Tibial artery (tissue), 4 donors: ENCODE results near the gene TMEM79.
A peak's percentile ranks its signal among the peaks of the same experiment; 100 is the strongest.

Experiments
- DNase-seq, 2 donors: peaks; one replicate each; pipeline ENCODE4 v3.0.0-alpha.2; 2019
- H3K27ac ChIP-seq, 2 donors: fragments of 200-600 bp; sonication (generic) in 1 of 2; 1 replicate in 1 of 2; 2 replicates in 1 of 2; pipeline ENCODE4 v1.5.1; 2018 to 2019; ENCODE audit warnings: mild to moderate bottlenecking in 1 of 2
- H3K27me3 ChIP-seq, 2 donors: fragments of 200-600 bp; sonication (generic) in 1 of 2; one replicate each; pipeline versions ENCODE4 v1.5.1 to v1.6.0; 2016 to 2019
- H3K36me3 ChIP-seq, 3 donors: fragments of 200-600 bp; sonication (generic) in 2 of 3; one replicate each; pipeline ENCODE4 v1.5.1; 2016 to 2019; ENCODE audit warnings: mild to moderate bottlenecking in 2 of 3
- H3K4me1 ChIP-seq, 4 donors: fragments of 200-600 bp; sonication (generic) in 2 of 4; 1 replicate in 3 of 4; 2 replicates in 1 of 4; pipeline ENCODE4 v1.5.1; 2016 to 2019
- H3K4me3 ChIP-seq, 2 donors: fragments of 200-600 bp; sonication (generic) in 1 of 2; 1 replicate in 1 of 2; 2 replicates in 1 of 2; pipeline ENCODE4 v1.5.1; 2018 to 2019; ENCODE audit warnings: mild to moderate bottlenecking in 2 of 2
- H3K9me3 ChIP-seq, 3 donors: fragments of 200-600 bp; sonication (generic) in 1 of 3; one replicate each; pipeline ENCODE4 v1.5.1; 2016 to 2019
- CTCF ChIP-seq, 2 experiments: fragments of 200-600 bp in 1 of 2; fragments of 450-650 bp in 1 of 2; IDR thresholded peaks; one replicate each; pipeline ENCODE4 v1.5.1; 2017 to 2019; ENCODE audit warnings: antibody characterized with exemption in 2 of 2, mild to moderate bottlenecking in 1 of 2, moderate library complexity in 1 of 2
- intact Hi-C: fragments of 100-400 bp; cut with DNase I; formaldehyde crosslinking; loops from one replicate; pipeline ENCODE4 v1.15.0; 2023; ENCODE audit warnings: low total_unique reads

TMEM79 gene

DNA sequence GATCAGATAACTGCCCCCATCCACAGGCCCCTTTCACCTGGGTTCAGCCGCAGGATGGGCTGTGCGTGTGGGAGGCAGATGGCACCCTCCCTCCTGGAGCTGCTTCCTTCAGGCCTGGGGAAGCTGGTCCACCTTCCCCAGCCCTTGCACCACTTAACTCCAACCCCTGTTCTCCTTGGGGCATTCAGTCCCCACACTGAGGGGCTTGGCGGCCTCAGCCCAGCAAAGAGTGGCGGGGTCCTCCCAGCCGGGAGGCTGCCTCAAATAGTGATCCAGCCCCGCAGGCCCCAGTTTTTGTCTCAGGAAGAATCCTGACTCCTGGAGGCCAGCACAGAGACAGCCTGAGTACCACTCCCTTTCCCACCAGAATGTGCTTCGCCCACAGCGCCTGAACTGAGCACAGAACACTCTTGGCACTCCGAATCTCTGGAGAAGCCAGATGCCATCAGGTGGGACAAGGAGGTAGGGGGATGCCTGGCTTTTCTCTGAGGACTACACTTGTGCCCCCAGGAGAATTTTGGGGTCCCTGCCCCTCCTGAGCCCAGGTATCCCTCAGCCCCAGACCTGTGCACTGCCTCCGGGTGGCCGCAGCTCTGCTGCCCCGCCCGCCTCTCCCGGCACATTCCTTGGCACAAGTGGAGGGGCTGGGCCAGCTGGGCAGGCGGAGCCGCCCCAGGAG is 37.2 kb upstream of the TMEM79 start:
- Histone ChIP-seq H3K4me3 (no peak overlapping the region), H3K27ac (no peak overlapping the region), H3K9me3 (no peaks in the 10 kb centered on the region), H3K4me1 (peaks cover 0 to 34% (median 18%) of the 10 kb centered on the region in 4 donors), H3K27me3 (peaks cover 6 to 28% of the 10 kb centered on the region in 2 donors), H3K36me3 (peaks cover 18 to 39% (median 27%) of the 10 kb centered on the region in 3 donors)
- TF ChIP-seq CTCF (IDR thresholded peaks at IDR 0.05) = no peak
- intact Hi-C loops = no loop called here
- peak in 1 of 2 donors; percentile 75 for DNase-seq

GRCh38 chr1:156247460-156248322 is 36.4 kb upstream of the TMEM79 start, which contains the start of gene PAQR6:
TSS of gene PAQR6 (minus strand) at chr1:156248056. CDS start at chr1:156246731, 1,325 bp downstream.
- no peaks in the 10 kb centered on the region for H3K9me3 ChIP-seq
- peaks cover 0 to 34% (median 18%) of the 10 kb centered on the region in 4 donors for H3K4me1 ChIP-seq
- TF ChIP-seq CTCF (IDR thresholded peaks at IDR 0.05) = no peak
- peaks cover 26 to 39% (median 34%) of the 10 kb centered on the region in 3 donors for H3K36me3 ChIP-seq
- no peak within 1 kb of the TSS for H3K27ac ChIP-seq
- intact Hi-C loops = no loop called here
- no peak within 1 kb of the TSS for H3K4me3 ChIP-seq
- peaks cover 6 to 28% of the 10 kb centered on the region in 2 donors for H3K27me3 ChIP-seq
- DNase-seq = no peak

DNA sequence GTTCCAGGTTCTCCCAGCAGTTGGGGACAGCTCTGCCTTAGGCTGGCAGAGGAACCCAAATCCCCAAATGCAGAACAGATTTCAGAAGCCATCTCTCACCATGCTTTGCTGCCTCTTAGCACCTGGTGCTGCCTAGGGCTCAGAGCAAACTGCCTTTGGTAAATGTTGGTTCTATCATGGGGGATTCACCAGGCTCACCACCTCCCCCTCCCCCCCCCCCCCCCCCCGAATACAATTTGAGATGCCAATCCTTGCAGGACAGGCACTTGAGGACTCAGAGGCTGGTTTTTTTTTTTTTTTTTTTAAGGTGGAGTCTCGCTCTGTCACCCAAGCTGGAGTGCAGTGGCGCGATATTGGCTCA is 35.8 kb upstream of the TMEM79 start:
- no peak overlapping the region for H3K4me3 ChIP-seq
- H3K27ac ChIP-seq = no peak overlapping the region
- peaks cover 0 to 34% (median 18%) of the 10 kb centered on the region in 4 donors for H3K4me1 ChIP-seq
- intact Hi-C loops = no loop called here
- TF ChIP-seq CTCF (IDR thresholded peaks at IDR 0.05) = no peak
- H3K9me3 ChIP-seq = no peaks in the 10 kb centered on the region
- H3K27me3 ChIP-seq = peaks cover 6 to 28% of the 10 kb centered on the region in 2 donors
- no peak for DNase-seq
- peaks cover 32 to 43% (median 41%) of the 10 kb centered on the region in 3 donors for H3K36me3 ChIP-seq

GRCh38 chr1:156249593-156249992 is 34.5 kb upstream of the TMEM79 start:
- Histone ChIP-seq H3K9me3 (no peaks in the 10 kb centered on the region), H3K27me3 (peaks cover 6 to 22% of the 10 kb centered on the region in 2 donors), H3K36me3 (peaks cover 43 to 56% (median 53%) of the 10 kb centered on the region in 3 donors), H3K27ac (no peak overlapping the region), H3K4me1 (peaks cover 0 to 34% (median 18%) of the 10 kb centered on the region in 4 donors), H3K4me3 (no peak overlapping the region)
- TF ChIP-seq CTCF (IDR thresholded peaks at IDR 0.05) = no peak
- intact Hi-C loops = no loop called here
- no peak for DNase-seq

DNA sequence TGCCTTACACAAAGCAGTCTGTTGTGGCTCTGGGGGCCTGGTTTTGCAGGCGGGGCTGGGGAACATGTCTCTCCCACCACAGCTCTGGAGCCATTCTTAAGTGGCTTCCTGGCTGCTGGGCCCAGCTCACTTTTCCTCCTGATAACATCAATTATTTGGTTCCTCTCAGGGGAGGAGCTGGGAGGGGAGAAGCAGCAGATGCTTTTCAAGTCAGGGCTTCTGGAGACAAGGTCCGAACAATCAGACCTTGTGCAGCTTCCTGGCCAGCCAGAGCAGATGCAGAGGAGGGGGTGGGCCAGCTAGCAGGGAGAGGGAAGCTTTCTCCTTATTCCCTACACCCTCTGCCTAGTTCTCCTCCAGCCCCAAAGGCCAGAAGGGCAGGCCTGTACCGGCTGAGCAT is 32.6 kb upstream of the TMEM79 start:
- no peak overlapping the region for H3K4me3 ChIP-seq
- peaks cover 58 to 75% (median 73%) of the 10 kb centered on the region in 3 donors for H3K36me3 ChIP-seq
- H3K27ac ChIP-seq = no peak overlapping the region
- intact Hi-C loops = no loop called here
- peaks cover 0 to 2% of the 10 kb centered on the region in 2 donors for H3K27me3 ChIP-seq
- no peaks in the 10 kb centered on the region for H3K9me3 ChIP-seq
- peaks cover 0 to 18% (median 10%) of the 10 kb centered on the region in 4 donors for H3K4me1 ChIP-seq
- DNase-seq = no peak
- TF ChIP-seq CTCF (IDR thresholded peaks at IDR 0.05) = no peak
